ENCODE results near the gene NUDT16.

Gene NUDT16

GRCh38 chr3:131386429-131387165 lies 5.0 kb downstream of the NUDT16 start:
- DNase-seq, result peak; percentile 51

- DNase-seq, result no peak
Measured at GRCh38 chr3:131387796-131388489, 6.4 kb downstream of the NUDT16 start.

- no peak for DNase-seq
Measured at GRCh38 chr3:131388490-131388799, 6.9 kb downstream of the NUDT16 start.

GRCh38 chr3:131390331-131390730 lies 8.8 kb downstream of the NUDT16 start:
- no peak for DNase-seq

- no peak for DNase-seq
Measured at GRCh38 chr3:131393051-131393450, 11.5 kb downstream of the NUDT16 start.

- DNase-seq, result no peak
Measured at GRCh38 chr3:131393868-131394267, 12.3 kb downstream of the NUDT16 start.

- no peak for DNase-seq
Measured at GRCh38 chr3:131394400-131394799, 12.8 kb downstream of the NUDT16 start.

GRCh38 chr3:131396170-131396569 lies 14.6 kb downstream of the NUDT16 start:
- DNase-seq, result peak; percentile 68

GRCh38 chr3:131397889-131398288 lies 16.3 kb downstream of the NUDT16 start:
- no peak for DNase-seq

GRCh38 chr3:131401978-131402377 lies 20.4 kb downstream of the NUDT16 start:
- DNase-seq, result no peak

GRCh38 chr3:131402391-131403039 lies 20.9 kb downstream of the NUDT16 start:
- no peak for DNase-seq

- DNase-seq, result no peak
Measured at GRCh38 chr3:131403216-131403895, 21.8 kb downstream of the NUDT16 start.

GRCh38 chr3:131405411-131405810 lies 23.8 kb downstream of the NUDT16 start:
- DNase-seq, result no peak

- DNase-seq, result no peak
Measured at GRCh38 chr3:131406274-131406673, 24.7 kb downstream of the NUDT16 start.

- DNase-seq, result no peak
Measured at GRCh38 chr3:131417751-131418150, 36.2 kb downstream of the NUDT16 start.

GRCh38 chr3:131421301-131421700 lies 39.7 kb downstream of the NUDT16 start:
- no peak for DNase-seq

- DNase-seq, result no peak
Measured at GRCh38 chr3:131421957-131422498, 40.5 kb downstream of the NUDT16 start.

- no peak for DNase-seq
Measured at GRCh38 chr3:131427226-131427625, 45.7 kb downstream of the NUDT16 start.

- no peak for DNase-seq
Measured at GRCh38 chr3:131431754-131432153, 50.2 kb downstream of the NUDT16 start.

- no peak for DNase-seq
Measured at GRCh38 chr3:131432441-131432840, 50.9 kb downstream of the NUDT16 start.

GRCh38 chr3:131435000-131435399 lies 53.4 kb downstream of the NUDT16 start:
- DNase-seq, result no peak

All from right hindlimb (tissue), 1 donor.